HepG2 (cell line): ENCODE data around the gene IFT172. TPM values are rescaled to one million over a fixed set of nuclear protein-coding genes. Genes with fewer than 3 reads are reported as not detected.

Experiments used
- FOXC1 ChIP-seq: sonication (generic); formaldehyde crosslinking; IDR thresholded peaks from 2 replicates; pipeline ENCODE4 v1.8.0; 2022; ENCODE audit warnings: mild to moderate bottlenecking, missing genetic modification reagents, borderline replicate concordance
- ZNF251 ChIP-seq: sonication (generic); formaldehyde crosslinking; IDR thresholded peaks from 2 replicates; pipeline ENCODE4 v1.9.0; 2021; ENCODE audit warnings: mild to moderate bottlenecking, missing genetic modification reagents
- polyA plus RNA-seq, 8 experiments: library from polyadenylated mRNA; depleted of rRNA in 3 of 8; stranded (reverse) in 7 of 8; unstranded in 1 of 8; fragments of >200 nt; fragmentation: Illumina TruSeq in 4 of 8; extraction: Trizol in 4 of 8; gene quantifications; 2 replicates each; pipeline versions ENCODE4 v1.2.1 to v1.2.3, GENCODE V29; 2011 to 2016; ENCODE audit warnings: low read depth in 4 of 8, missing spikeins in 1 of 8, mixed read lengths in 1 of 8; ENCODE audit not compliant: insufficient read depth in 1 of 8
- total RNA-seq, 5 experiments: library from RNA; depleted of rRNA; stranded (reverse); fragments of >200 nt; fragmentation: Illumina TruSeq; extraction: Trizol; gene quantifications; 2 replicates each; pipeline ENCODE4 v1.2.3, GENCODE V29; 2016; ENCODE audit warnings: low read depth in 1 of 5
- TF ChIP-seq, protein P1 (sequence below): sonication (generic); formaldehyde crosslinking; IDR thresholded peaks from 2 replicates; pipeline ENCODE4 v1.5.0; 2020; ENCODE audit warnings: mild to moderate bottlenecking, missing genetic modification reagents, borderline replicate concordance
- TF ChIP-seq, protein P2 (sequence below): sonication (generic); formaldehyde crosslinking; IDR thresholded peaks from 2 replicates; pipeline ENCODE4 v1.4.0; 2020; ENCODE audit warnings: mild to moderate bottlenecking, low read depth, missing genetic modification reagents
- TF ChIP-seq, protein P3 (sequence below), 2 experiments: IDR thresholded peaks; 2 replicates each; pipeline ENCODE4 v1.6.1; 2011 to 2012; ENCODE audit warnings: low read length in 2 of 2, borderline replicate concordance in 1 of 2, low read depth in 1 of 2, mild to moderate bottlenecking in 1 of 2, moderate library complexity in 1 of 2
- TF ChIP-seq, protein P4 (sequence below): sonication (generic); formaldehyde crosslinking; IDR thresholded peaks from 2 replicates; pipeline ENCODE4 v1.5.1; 2020; ENCODE audit warnings: missing genetic modification reagents, mild to moderate bottlenecking, borderline replicate concordance

IFT172 gene
- total and polyA plus RNA-seq, 2 of the 13 experiments (the other 11 are each of a cell fraction or from before 2014, with no cell fraction given): 21.6 to 35.7 TPM

DNA sequence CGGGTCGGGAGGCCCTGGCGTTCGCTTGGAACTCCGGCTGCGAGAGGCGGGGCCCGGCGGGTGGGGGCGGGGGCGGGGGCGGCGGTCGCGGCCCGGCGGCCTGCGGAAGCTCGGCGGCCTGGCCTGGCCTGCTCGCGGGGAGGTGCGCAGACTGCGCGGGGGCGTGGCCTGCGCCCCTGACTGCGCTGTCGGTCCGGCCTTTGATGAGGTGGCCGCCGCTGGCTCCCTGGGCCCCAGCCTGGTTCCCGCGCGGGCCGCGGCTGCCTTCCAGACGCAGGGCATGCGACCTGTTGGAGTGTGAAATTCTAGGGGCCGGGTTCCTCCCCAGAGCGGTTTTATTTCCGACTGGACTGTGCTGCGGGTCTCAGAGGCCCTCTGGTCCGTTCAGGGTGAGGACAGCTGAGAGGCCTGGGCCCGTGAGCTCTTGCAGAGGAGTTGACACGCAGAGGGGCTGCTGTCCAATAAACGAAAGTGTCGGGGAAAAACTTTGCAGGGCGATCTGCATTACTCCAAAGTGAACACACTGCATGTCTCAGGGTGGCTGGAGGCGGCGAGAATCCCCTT lies 60.5 kb downstream of the IFT172 start (continued):
- TF ChIP-seq, protein P1, sequence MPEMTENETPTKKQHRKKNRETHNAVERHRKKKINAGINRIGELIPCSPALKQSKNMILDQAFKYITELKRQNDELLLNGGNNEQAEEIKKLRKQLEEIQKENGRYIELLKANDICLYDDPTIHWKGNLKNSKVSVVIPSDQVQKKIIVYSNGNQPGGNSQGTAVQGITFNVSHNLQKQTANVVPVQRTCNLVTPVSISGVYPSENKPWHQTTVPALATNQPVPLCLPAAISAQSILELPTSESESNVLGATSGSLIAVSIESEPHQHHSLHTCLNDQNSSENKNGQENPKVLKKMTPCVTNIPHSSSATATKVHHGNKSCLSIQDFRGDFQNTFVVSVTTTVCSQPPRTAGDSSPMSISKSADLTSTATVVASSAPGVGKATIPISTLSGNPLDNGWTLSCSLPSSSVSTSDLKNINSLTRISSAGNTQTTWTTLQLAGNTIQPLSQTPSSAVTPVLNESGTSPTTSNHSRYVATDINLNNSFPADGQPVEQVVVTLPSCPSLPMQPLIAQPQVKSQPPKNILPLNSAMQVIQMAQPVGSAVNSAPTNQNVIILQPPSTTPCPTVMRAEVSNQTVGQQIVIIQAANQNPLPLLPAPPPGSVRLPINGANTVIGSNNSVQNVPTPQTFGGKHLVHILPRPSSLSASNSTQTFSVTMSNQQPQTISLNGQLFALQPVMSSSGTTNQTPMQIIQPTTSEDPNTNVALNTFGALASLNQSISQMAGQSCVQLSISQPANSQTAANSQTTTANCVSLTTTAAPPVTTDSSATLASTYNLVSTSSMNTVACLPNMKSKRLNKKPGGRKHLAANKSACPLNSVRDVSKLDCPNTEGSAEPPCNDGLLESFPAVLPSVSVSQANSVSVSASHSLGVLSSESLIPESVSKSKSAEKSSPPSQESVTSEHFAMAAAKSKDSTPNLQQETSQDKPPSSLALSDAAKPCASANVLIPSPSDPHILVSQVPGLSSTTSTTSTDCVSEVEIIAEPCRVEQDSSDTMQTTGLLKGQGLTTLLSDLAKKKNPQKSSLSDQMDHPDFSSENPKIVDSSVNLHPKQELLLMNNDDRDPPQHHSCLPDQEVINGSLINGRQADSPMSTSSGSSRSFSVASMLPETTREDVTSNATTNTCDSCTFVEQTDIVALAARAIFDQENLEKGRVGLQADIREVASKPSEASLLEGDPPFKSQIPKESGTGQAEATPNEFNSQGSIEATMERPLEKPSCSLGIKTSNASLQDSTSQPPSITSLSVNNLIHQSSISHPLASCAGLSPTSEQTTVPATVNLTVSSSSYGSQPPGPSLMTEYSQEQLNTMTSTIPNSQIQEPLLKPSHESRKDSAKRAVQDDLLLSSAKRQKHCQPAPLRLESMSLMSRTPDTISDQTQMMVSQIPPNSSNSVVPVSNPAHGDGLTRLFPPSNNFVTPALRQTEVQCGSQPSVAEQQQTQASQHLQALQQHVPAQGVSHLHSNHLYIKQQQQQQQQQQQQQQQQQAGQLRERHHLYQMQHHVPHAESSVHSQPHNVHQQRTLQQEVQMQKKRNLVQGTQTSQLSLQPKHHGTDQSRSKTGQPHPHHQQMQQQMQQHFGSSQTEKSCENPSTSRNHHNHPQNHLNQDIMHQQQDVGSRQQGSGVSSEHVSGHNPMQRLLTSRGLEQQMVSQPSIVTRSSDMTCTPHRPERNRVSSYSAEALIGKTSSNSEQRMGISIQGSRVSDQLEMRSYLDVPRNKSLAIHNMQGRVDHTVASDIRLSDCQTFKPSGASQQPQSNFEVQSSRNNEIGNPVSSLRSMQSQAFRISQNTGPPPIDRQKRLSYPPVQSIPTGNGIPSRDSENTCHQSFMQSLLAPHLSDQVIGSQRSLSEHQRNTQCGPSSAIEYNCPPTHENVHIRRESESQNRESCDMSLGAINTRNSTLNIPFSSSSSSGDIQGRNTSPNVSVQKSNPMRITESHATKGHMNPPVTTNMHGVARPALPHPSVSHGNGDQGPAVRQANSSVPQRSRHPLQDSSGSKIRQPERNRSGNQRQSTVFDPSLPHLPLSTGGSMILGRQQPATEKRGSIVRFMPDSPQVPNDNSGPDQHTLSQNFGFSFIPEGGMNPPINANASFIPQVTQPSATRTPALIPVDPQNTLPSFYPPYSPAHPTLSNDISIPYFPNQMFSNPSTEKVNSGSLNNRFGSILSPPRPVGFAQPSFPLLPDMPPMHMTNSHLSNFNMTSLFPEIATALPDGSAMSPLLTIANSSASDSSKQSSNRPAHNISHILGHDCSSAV: no peak
- TF ChIP-seq, protein P2, sequence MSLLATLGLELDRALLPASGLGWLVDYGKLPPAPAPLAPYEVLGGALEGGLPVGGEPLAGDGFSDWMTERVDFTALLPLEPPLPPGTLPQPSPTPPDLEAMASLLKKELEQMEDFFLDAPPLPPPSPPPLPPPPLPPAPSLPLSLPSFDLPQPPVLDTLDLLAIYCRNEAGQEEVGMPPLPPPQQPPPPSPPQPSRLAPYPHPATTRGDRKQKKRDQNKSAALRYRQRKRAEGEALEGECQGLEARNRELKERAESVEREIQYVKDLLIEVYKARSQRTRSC: peak; percentile 71
- TF ChIP-seq FOXC1: no peak
- TF ChIP-seq, protein P3, sequence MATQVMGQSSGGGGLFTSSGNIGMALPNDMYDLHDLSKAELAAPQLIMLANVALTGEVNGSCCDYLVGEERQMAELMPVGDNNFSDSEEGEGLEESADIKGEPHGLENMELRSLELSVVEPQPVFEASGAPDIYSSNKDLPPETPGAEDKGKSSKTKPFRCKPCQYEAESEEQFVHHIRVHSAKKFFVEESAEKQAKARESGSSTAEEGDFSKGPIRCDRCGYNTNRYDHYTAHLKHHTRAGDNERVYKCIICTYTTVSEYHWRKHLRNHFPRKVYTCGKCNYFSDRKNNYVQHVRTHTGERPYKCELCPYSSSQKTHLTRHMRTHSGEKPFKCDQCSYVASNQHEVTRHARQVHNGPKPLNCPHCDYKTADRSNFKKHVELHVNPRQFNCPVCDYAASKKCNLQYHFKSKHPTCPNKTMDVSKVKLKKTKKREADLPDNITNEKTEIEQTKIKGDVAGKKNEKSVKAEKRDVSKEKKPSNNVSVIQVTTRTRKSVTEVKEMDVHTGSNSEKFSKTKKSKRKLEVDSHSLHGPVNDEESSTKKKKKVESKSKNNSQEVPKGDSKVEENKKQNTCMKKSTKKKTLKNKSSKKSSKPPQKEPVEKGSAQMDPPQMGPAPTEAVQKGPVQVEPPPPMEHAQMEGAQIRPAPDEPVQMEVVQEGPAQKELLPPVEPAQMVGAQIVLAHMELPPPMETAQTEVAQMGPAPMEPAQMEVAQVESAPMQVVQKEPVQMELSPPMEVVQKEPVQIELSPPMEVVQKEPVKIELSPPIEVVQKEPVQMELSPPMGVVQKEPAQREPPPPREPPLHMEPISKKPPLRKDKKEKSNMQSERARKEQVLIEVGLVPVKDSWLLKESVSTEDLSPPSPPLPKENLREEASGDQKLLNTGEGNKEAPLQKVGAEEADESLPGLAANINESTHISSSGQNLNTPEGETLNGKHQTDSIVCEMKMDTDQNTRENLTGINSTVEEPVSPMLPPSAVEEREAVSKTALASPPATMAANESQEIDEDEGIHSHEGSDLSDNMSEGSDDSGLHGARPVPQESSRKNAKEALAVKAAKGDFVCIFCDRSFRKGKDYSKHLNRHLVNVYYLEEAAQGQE (IDR thresholded peaks at IDR 0.05; ENCODE audit: borderline replicate concordance in 1 of 2, low read depth in 1 of 2, low read length in 2 of 2): peak in 1 of 2 experiments; percentile 18; a peak in 3 of 4 replicates
- TF ChIP-seq, protein P4, sequence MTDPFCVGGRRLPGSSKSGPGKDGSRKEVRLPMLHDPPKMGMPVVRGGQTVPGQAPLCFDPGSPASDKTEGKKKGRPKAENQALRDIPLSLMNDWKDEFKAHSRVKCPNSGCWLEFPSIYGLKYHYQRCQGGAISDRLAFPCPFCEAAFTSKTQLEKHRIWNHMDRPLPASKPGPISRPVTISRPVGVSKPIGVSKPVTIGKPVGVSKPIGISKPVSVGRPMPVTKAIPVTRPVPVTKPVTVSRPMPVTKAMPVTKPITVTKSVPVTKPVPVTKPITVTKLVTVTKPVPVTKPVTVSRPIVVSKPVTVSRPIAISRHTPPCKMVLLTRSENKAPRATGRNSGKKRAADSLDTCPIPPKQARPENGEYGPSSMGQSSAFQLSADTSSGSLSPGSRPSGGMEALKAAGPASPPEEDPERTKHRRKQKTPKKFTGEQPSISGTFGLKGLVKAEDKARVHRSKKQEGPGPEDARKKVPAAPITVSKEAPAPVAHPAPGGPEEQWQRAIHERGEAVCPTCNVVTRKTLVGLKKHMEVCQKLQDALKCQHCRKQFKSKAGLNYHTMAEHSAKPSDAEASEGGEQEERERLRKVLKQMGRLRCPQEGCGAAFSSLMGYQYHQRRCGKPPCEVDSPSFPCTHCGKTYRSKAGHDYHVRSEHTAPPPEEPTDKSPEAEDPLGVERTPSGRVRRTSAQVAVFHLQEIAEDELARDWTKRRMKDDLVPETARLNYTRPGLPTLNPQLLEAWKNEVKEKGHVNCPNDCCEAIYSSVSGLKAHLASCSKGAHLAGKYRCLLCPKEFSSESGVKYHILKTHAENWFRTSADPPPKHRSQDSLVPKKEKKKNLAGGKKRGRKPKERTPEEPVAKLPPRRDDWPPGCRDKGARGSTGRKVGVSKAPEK (CRISPR knock-in tag): no peak
- TF ChIP-seq ZNF251 (CRISPR knock-in tag): no peak
